IPS-NIHi7 (cell line): Measurements from ENCODE around the gene ARID3A.
"Not testable (repeated sequence)": the region's sequence is repeated elsewhere in the genome, so short reads cannot be mapped to it uniquely, and the experiment has no call there.

Source experiments
- DNase-seq: peaks from one replicate; pipeline ENCODE4 v3.0.0; 2012; ENCODE audit warnings: mixed read lengths; ENCODE audit errors: extremely low spot score

The ARID3A gene

DNA sequence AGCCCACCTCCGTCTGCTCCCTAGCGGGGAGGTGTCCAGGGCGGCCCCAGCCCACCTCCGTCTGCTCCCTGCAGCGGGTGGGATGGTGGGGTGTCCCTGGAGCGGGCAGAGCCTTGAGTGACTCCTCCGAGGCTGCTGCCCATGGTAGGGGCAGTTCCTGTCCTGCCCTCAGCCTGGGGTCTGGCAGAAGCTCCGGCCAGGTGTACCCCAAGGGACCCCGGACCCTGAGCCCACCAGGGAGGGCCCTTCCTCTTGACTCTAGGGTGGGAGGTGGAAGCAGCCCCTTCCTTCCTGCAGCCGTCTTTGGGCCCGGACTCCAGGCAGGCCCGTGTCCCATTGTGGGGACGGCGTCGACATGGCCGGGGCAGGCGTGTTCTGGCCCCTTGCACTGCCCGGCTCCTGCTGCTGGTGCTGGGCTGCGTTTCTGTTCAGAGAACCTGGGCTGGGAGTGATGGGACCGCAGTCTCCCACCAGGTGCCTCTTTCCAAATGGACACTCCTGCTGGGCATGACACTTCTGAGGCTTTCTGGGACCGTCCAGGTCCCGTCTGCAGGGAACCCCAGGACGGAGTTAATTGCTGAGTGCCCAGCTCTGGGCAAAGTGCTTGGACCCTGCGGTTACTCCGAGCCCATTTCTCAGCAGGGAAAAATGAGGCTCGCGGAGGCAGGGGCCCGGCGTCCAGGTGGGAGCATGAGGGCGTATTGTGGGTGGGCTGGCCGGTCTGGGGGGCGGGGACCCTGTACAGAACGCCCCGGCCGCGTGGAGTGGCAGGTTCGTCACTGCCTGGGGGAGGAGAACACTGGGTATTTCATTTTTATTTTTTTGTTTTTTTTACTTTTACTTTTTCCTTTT is 19.8 kb downstream of the ARID3A start:
- DNase-seq: no peak

DNA sequence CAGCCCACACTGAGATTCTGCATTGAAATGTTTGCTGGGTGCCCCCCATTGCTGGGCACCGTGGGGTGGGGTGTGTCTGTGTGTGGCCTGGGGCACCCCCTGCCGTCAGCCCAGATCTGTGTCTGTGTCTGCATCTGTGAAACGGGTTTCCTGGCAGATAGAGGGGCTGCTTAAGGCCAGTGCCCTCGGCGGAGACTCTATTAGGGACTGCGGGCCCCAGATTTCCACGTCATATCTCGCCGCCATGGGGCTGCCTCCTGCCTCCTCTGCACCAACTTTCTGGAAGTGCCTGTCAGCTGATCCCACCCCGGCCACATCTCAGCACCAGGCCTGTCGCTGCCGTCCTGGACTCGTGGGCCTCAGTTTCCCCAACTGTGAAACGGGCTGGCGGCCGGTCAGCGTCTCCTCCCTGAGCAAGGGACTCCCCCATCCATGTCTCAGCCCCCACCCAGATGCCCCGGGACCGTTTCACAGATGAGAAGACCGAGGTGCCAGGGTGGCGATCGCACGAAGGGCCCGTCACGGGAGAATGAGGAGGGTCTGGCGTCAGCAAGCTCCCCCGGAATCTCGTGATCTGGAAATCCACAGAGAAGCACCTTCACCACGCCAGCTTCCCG is 21.4 kb downstream of the ARID3A start:
- DNase-seq: no peak

DNA sequence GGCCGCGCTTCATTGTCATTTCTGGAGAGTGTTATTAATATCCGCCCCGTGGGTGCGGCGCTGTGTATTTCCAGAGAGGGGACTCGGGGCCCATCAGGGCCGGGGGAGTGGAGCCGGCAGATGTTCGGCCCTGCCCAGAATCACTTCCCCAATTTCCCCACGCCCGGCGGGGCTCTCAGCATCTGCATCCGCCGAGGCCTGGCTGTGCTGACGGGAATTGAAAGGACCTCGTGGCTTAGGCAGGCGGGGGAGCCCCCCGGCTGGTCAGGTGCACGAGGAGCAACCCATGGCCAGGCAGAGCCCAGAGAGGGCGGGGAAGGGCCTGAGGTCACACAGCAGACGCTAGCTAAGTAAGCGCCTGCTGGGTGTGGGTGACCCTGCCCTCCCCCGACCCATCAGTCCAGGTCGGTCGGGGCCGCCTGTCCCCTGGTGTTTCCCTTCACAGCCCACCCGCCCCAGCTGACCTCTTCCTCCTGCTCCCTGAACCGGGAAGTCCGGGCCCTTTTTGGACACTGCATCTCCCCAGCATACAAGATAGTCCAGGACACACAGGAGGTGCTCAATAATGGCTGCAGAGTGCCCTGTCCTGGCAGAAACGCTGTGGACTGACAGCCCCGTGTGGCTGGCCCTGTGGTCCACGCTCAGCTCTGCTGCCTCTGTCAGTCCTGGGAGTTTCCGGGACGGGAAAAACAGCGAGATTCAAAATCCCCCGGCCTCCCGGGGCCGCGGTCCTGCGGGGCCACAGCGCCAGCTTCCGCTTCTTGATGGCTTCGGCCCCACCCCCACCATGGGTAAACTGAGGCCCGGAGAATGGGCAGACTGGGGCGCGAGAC is 22.1 kb downstream of the ARID3A start:
- no peak for DNase-seq

DNA sequence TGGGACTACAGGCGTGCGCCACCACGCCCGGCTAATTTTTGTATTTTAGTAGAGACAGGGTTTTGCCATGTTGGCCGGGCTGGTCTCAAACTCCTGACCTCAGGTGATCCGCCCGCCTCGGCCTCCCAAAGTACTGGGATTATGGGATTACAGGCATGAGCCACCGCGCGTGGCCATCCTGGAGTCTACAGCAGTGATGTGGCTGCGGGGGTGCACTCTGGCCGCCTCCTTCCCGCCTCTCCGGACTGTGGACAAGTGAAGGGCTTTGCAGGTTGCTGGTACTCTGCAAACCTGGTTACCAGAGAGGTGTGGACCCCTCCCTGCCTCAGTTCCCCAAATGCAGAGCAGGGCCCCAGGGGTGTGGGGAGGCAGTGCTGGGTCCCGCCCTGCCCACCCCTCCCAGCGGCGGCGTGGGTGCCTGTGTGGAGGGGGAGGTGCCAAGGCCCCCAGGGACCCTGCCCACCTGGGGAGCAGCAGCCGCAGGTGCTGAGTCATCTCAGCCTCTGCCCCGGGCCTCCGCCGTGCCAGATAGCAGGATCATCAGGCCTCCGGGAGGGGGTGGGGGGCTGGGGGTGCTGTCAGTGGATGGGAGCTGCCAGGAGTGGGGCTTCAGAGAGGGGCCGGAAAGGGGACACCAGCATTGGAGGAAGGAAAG is 23.1 kb downstream of the ARID3A start:
- DNase-seq: no peak

DNA sequence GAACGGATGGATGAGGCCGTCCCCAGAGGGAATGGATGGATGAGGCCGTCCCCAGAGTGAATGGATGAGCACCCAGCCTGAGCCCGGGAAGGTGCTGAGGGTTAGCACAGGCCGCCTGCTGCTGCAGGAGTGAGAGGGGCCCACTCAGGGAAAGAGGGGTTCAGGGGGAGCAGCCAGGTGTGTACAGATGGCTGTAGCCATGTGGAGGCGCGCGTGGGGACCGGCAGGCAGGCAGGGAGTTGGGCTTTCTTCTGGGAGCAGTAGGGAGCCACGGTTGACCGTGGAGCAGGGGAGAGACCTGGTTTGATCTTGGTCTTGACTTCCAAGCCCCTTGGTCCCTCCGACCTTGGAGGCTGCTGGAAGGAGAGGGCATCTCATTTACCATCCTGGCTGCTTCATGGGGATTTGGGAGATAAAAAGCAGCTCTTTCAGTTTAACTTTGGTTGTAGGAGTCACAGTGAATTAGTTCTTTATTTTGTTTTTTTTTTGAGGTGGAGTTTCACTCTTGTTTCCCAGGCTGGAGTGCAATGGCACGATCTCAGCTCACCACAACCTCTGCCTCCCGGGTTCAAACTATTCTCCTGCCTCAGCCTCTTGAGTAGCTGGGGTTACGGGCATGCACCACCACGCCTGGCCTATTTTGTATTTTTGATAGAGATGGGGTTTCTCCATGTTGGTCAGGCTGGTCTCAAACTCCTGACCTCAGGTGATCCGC is 24.7 kb downstream of the ARID3A start:
- DNase-seq: no peak

DNA sequence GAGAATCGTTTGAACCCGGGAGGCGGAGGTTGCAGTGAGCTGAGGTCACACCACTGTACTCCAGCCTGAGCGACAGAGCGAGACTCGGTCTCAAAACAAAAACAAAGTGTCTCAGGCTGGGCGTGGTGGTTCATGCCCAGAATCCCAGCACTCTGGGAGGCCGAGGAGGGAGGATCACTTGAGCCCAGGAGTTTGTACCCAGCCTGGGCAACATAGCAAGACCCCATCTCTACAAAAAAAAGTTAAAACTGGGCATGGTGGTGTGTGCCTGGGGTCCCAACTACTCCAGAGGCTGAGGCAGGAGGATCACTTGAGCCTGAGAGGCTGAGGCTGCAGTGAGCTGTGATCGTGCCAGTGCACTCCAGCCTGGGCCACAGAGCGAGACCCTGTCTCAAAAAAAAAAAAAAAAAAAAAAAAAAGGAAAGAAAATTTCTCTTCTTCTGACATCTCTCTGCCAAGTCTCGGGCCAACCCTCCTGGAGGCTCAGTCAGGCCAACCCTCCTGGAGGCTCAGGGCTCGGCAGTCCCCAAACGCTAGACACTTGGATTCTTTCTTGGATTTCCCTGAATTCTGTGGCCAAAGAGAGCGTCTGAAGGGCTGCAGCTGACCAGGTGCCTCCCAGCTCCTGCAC is 26.3 kb downstream of the ARID3A start:
- DNase-seq: no peak

DNA sequence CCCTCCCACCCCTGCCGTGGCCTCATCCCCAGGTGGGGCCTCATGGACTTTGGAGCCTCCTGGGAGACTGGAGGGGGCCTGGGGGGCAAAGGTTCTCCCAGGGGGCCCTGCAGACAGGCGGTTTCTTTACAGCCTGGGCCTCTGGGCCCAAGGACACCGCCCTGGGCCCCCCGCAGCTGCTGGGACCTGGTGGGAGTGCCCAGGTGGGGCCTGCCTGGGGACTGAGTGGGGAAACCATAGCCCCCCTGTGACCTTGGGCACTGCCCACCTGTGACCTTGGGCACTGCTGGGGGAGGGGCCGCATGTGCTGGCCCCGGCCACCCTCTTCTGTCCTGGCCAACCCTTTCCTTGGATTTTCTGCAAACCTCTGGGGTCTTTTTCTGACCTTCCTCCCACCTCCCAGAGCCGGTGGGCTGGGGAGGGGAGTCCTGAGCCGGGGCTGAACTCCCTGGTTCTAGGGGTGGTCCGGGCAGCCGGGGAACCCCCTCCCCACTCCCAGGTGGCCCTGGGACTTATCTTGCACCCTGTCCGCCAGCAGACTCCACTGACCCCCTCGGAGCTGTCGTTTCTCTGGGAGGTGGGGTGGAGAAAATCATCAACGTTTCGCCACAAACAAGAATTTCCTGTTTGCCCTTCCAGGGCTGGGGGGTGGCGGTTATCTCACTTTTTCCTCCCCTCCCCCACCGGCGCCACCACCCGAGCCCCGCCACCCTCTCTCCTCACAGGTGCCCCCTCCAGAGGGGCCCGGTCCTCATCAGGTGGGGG is 27.0 kb downstream of the ARID3A start:
- DNase-seq: peak; percentile 66

DNA sequence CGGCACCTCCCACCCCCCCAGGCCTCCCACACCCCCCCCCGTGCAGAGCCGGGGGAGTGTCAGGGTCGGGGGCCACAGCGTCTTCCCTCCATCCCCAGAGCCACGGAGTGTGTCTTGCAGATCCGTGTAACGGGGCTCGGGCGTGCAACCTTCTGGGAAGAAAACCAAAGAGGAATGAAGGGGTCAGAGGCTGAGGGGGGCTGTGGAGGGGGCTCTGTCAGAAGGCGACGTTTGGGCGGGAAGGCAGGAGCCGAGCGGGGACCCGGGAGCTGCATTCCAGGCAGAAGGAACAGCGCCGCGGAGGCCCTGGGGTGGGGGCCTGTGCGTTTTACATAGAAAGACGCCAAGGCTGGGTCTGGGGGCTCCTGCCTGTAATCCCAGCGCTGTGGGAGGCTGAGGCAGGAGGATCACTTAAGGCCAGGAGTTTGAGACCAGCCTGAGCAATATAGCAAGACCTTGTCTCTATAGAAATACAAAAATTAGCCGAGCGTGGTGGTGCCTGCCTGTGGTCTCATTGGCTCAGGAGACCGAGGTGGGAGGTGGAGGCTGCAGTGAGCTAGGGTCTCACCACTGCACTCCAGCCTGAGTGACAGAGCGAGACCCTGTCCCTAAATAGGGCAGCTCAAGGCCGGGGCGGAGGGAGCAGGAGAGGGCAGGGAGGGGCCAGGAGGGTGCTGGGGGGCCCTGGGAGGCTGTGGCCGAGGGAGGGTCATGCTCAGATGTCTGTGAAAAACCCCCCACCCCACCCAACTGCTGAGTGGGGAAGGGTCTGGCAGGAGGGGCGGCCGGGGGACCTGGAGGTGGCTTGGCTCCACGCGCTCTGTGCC is 27.8 kb downstream of the ARID3A start:
- DNase-seq: peak; percentile 50

DNA sequence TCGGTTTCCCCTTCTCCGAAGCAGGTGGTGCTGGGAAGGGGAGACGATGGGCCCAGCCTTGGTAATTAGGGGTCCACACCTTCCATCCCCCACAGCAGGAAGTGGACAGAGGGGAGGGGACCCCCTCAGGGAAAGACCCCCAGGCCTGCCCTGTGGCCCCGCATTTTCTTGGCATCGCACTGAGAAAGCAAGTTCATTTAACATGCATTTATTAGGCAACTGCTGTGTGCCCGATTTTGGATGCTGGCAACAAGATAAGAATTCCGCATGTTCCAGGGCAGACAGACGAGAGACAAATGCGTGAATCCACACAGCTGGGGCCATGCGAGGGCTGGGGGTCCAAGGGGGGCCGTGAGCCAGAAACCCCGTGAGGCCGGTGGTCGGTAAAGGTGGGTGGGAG is 28.4 kb downstream of the ARID3A start:
- no peak for DNase-seq

DNA sequence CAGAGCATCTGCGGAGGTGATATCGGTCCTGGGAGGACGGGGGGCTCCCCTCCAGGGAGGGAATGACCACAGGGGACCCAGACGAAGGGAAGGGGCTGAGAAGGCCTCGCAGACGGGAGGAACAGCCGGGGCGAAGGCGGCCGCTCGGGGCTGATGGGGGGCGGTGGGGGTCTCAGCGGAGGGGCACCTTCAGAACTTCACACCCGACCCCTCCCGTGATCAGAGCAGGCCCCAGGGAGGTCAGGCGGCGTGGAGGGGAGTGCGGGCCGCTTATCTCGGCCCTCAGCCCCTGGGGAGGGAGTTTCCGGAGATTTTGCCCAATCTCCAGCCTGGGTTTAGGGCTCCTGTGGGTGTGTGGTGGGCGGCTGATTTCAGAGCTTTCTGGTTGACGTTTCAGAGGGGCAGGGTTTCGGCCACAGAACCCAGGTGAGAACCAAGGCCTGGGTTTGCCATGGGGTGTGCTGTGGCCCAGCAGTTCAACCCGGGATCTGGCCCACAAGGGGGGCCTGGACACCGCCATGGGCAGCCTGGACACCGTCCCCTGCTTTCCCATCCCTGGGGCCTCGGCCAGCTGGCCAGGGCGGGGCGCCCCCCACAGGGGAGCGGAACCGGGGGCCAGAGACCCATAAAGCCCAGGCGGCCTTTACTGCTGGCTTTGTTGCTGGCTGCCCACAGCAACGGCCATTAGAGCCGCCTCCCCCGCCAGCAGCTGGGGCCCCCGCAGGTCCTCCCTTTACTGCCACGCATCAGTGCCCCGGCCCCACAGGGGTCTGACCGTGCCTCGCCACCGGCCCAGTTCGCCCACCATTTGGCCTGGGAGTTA is 29.0 kb downstream of the ARID3A start:
- DNase-seq: peak; percentile 57

DNA sequence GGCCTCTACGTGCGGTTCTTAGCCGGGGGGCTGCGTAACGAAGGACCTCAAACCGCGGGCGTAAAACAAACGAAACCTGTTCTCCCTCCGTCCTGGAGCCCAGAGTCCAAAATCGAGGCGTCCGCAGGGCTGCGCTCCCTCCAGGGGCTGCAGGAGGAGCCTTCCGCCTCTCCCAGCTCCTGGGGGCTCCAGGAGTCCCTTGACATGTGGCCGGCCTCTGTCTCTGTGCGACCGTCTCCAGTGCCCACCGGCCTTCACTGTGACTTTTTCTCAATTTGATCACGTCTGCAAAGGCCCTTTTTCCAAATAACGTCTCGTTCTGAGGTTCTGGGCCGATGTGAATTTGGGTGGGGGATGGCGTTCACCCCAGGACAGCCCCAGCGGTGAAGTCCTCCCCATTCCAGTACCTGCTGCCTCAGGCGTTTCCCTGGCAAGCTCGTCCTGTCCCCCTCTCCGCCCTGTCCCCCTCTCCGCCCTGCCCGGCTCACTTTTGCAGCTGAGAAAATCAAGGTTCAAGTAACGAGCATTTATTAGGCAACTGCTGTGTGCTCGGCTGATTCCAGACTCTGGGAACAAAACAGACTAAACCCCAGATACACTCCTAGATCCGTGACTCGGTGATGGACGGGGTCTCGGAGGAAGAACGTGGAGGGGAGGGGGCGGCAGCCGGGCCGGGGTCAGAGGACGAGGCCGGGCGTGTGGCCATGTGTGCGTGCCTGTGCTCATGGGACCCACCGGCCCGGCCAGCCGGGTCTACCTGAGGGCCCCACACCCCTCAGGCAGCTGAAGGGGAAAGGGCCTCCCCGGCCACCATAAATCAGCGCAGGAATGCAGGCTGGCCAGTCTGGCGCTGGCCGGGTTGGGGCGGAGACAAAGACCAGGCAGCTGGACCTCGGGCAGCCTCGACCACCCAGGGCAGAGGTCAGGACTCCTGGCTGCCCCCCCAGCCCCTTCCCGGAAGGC is 30.2 kb downstream of the ARID3A start:
- no peak for DNase-seq

DNA sequence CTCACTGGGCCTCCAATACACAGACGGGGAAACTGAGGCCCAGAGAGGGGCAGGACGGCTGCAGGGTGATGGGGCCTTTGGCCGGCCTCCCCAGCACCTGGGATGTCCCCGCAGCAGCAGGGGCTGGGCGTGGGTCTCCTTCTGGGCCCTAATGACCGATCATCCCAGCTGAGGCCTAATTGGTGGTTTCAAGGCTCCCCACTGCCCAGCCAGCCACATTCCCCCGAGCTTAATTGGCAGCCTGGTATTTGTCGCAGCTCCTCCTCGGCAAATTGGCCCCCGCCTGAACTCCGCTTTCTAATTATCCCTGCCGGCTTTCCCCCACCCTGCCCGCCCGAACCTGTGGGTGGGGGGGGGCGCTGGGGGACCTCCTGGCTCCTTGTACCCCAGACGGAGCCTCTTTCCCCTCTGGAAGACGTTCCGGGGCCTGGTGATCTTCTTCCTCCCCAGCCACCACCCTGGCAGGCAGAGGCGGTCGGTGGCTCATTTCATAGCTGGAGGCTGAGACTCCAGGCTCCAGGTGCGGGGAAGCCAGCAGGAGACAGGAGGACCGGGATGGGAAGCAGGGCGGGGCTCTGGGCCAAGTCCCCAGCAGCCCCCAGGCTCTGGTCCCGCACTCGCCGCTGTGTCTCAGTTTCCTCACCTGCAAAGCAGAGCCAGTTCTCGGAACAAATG is 31.1 kb downstream of the ARID3A start:
- peak; percentile 61 for DNase-seq

DNA sequence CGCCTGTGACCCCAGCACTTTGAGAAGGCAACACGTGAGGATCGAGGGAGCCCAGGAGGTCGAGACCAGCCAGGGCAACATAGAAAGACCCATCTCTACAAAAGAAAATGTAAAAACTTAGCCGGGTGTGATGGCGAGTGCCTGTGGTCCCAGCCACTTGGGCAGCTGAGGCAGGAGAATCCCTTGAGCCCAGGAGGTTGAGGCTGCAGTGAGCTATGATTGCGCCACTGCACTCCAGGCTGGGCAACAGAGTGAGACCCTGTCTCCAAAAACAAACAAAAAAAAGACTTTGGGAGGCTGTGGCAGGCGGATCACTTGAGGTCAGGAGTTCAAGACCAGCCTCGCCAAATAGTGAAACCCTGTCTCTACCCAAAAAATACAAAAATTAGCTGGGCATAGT is 31.7 kb downstream of the ARID3A start:
- DNase-seq: not testable (repeated sequence)

DNA sequence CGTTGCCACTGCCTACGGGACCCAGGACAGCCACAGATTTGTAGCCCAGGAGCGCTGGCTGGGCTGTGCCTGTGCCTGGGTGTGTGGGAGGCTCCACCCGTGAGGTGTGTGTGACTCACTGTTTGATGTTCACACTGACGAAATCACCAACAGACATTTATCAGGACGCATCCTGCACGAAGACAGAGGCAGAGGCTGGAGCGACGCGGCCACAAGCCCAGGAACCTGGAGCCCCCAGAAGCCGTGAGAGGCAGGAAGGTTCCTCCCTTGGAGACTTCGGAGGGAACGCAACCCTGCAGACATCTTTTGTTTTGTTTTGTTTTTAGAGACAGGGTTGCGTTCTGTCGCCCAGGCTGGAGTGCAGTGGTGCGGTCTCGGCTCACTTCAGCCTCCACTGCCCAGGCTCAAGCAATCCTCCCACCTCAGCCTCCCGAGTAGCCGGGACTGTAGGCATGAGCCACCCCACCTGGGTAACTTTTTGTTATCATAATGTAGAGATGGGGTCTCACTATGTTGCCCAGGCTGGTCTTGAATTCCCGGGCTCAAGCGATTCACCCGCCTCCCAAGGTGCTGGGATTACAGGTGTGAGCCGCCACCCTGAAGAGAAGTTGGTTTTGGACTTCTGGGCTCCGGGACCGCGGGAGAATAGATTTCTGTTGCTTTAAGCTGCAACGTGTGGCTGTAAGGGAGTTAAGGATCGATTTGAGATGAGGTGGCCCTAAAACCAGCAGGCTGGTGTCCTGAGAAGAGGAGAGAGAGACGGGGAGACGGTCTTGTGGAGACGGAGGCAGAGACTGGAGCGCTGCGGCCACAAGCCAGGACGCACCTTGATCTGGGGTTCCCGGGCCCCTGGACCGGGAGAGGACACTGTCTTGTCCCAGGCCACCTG is 33.4 kb downstream of the ARID3A start:
- DNase-seq: no peak

DNA sequence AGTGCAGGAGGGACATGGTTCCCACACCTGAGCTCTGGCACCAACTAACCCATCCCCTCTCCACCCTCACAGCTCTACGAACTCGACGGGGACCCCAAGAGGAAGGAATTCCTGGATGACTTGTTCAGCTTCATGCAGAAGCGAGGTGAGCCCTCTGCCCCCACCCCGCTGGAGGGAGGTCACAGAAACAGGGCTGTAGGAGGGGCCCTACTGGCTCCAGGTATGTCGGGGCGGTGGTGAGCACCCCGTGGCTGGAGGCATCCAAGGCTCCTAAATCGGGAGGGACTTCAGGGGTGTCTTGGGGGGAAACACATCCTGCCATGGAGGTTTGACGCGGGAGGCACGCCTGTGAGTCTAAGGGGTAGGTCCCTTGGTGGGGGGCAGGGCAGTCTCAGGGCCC is 34.2 kb downstream of the ARID3A start:
- DNase-seq: peak; percentile 67

DNA sequence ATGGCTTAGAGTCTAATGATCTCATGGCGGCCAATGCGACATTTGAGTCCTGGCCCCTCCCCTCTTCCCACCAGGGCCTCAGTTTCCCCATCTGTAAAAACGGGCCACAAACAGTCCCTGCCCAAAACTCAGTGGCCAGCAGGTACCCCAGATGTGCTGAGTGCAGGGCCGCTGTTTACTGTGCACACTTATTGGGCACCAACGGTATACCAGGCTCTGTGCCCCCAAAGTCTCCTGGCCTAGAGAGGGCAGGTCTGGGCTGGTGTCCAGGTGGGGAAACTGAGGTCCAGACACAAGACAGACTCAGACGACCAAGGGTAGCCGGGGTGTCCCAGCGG is 34.7 kb downstream of the ARID3A start:
- DNase-seq: no peak
